Transverse colon (tissue), 4 donors: Measurements from ENCODE around the gene GNG13. TPM values are rescaled to one million over a fixed set of nuclear protein-coding genes. Genes with fewer than 3 reads are reported as not detected.
A peak's percentile ranks its signal among the peaks of the same experiment; 100 is the strongest.

Experiments
- DNase-seq: peaks from one replicate; pipeline ENCODE4 v3.0.0-alpha.2; 2019
- H3K27ac ChIP-seq, 4 donors: fragments of 200-600 bp; sonication (generic); 2 replicates each; pipeline ENCODE4 v1.5.1; 2016 to 2018; ENCODE audit warnings: inconsistent platforms in 4 of 4
- H3K27me3 ChIP-seq: fragments of 200-600 bp; sonication (generic); 2 replicates; pipeline ENCODE4 v1.5.1; 2017; ENCODE audit warnings: inconsistent platforms
- H3K36me3 ChIP-seq, 4 donors: fragments of 200-600 bp; sonication (generic); 2 replicates each; pipeline ENCODE4 v1.5.1; 2017 to 2019; ENCODE audit warnings: inconsistent platforms in 4 of 4
- H3K4me1 ChIP-seq, 4 donors: fragments of 200-600 bp; sonication (generic); 2 replicates each; pipeline ENCODE4 v1.5.1; 2017 to 2020; ENCODE audit warnings: inconsistent platforms in 4 of 4
- H3K4me3 ChIP-seq, 4 donors: fragments of 200-600 bp; sonication (generic); 1 replicate in 1 of 4; 2 replicates in 3 of 4; pipeline versions ENCODE4 v1.5.1 to v1.6.1; 2017 to 2019; ENCODE audit warnings: inconsistent platforms in 4 of 4
- H3K9me3 ChIP-seq, 2 donors: fragments of 200-600 bp; sonication (generic); 2 replicates each; pipeline ENCODE4 v1.5.1; 2017 to 2019; ENCODE audit warnings: inconsistent platforms in 2 of 2
- EP300 ChIP-seq: sonication (generic); formaldehyde crosslinking; IDR thresholded peaks from one replicate; pipeline ENCODE4 v1.6.1; 2017; ENCODE audit warnings: antibody characterized with exemption, low read depth
- POLR2A ChIP-seq: fragments of 450-650 bp; IDR thresholded peaks from one replicate; pipeline ENCODE4 v1.6.1; 2016; ENCODE audit warnings: antibody characterized with exemption, mild to moderate bottlenecking, moderate library complexity
- POLR2AphosphoS5 ChIP-seq, 3 donors: sonication (generic); formaldehyde crosslinking; IDR thresholded peaks; one replicate each; pipeline ENCODE4 v1.6.1; 2016; ENCODE audit warnings: antibody characterized with exemption in 3 of 3
- WGBS, 2 donors: methylation state at CpG; one replicate each; pipeline ENCODE4 v1.1.5; 2018; ENCODE audit warnings: low coverage in 1 of 2; 5-methylcytosine and 5-hydroxymethylcytosine counted together
- in situ Hi-C, 4 donors: fragments of 200-750 bp; cut with MboI; loops; one replicate each; pipeline versions ENCODE4 v1.15.0 to v1.15.1; 2017; ENCODE audit warnings: low sequenced_read_pairs in 3 of 4, low pct_ligation_motif_present in 1 of 4, low pct_unique_long_range_greater_than_20kb in 1 of 4
- intact Hi-C: fragments of 100-400 bp; cut with DNase I; formaldehyde crosslinking; loops from one replicate; pipeline ENCODE4 v1.15.1; 2023; ENCODE audit warnings: low total_unique reads
- total RNA-seq, 4 donors: library from RNA; depleted of rRNA; stranded (reverse); fragments of >200 nt; gene quantifications; one replicate each; pipeline ENCODE4 v1.1.0, GENCODE V29; 2016
- TF ChIP-seq, protein P1 (sequence below), 5 experiments: fragments of 200-600 bp in 3 of 5; fragments of 450-650 bp in 2 of 5; sonication (generic) in 3 of 5; IDR thresholded peaks; 1 replicate in 2 of 5; 2 replicates in 3 of 5; pipeline ENCODE4 v1.5.1; 2016 to 2017; ENCODE audit warnings: antibody characterized with exemption in 5 of 5, inconsistent platforms in 3 of 5, mild to moderate bottlenecking in 2 of 5, moderate library complexity in 1 of 5

GNG13 gene
- total RNA-seq, 4 donors from 2014 or later = 0.48 TPM; not detected in 3

DNA sequence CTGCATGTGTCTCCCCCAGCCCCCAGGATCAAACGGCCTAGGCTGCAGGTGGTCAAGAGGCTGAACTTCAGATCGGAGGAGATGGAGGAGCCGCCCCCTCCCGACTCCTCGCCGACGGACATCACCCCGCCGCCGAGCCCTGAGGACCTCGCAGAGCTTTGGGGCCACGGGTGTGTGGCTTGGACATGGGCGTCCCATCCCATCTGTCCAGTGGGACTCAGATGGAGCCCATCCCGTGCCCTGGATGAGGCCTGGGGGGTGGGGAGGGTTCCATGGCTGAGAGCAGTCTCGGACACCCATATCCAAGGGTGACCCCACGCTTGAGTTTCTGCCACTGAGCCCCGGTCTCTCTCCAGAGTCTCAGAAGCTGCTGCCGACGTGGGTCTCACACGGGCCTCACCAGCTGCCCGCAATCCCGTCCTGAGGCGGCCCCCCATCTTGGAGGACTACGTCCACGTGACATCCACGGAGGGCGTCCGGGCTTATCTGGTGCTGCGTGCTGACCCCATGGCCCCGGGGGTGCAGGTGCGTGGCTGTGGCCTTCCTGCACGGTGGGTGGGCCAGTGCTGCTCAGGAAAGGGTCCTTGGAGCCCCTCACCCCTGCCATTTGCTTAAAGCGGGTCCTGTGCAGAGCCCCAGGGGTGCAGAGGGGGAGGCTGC, 11.2 kb downstream of the GNG13 start:
- H3K36me3 ChIP-seq = no peaks in the 10 kb centered on the region
- peak overlapping the region in 3 of 4 donors; percentile 75 to 99 (median 83) for H3K4me3 ChIP-seq
- DNase-seq = no peak
- H3K27ac ChIP-seq = no peak overlapping the region
- H3K4me1 ChIP-seq = peaks cover 14 to 22% (median 18%) of the 10 kb centered on the region in 4 donors
- in situ Hi-C loops (loop anchor here in 2 of 4 donors (5.0 to 10.0 kb wide), 2 partner anchors 75 to 77 kb away; partner anchors contain the start of gene METRN (in 1 of the 2)), intact Hi-C loops (loop anchor here (5.0 kb wide), 1 partner anchor 77 kb away; no protein-coding TSS in a partner anchor)
- TF ChIP-seq EP300 (no peak), POLR2A (no peak), POLR2AphosphoS5 (IDR thresholded peaks at IDR 0.05) (no peak)
- TF ChIP-seq, protein P1, sequence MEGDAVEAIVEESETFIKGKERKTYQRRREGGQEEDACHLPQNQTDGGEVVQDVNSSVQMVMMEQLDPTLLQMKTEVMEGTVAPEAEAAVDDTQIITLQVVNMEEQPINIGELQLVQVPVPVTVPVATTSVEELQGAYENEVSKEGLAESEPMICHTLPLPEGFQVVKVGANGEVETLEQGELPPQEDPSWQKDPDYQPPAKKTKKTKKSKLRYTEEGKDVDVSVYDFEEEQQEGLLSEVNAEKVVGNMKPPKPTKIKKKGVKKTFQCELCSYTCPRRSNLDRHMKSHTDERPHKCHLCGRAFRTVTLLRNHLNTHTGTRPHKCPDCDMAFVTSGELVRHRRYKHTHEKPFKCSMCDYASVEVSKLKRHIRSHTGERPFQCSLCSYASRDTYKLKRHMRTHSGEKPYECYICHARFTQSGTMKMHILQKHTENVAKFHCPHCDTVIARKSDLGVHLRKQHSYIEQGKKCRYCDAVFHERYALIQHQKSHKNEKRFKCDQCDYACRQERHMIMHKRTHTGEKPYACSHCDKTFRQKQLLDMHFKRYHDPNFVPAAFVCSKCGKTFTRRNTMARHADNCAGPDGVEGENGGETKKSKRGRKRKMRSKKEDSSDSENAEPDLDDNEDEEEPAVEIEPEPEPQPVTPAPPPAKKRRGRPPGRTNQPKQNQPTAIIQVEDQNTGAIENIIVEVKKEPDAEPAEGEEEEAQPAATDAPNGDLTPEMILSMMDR (IDR thresholded peaks at IDR 0.05) = no peak
- no peaks in the 10 kb centered on the region for H3K9me3 ChIP-seq
- H3K27me3 ChIP-seq = no peaks in the 10 kb centered on the region
- 77% methylated on average over 32 of the region's 33 CpGs; no CpG with 5 or more reads in 1 of the 2 donors for WGBS, 2 donors

DNA sequence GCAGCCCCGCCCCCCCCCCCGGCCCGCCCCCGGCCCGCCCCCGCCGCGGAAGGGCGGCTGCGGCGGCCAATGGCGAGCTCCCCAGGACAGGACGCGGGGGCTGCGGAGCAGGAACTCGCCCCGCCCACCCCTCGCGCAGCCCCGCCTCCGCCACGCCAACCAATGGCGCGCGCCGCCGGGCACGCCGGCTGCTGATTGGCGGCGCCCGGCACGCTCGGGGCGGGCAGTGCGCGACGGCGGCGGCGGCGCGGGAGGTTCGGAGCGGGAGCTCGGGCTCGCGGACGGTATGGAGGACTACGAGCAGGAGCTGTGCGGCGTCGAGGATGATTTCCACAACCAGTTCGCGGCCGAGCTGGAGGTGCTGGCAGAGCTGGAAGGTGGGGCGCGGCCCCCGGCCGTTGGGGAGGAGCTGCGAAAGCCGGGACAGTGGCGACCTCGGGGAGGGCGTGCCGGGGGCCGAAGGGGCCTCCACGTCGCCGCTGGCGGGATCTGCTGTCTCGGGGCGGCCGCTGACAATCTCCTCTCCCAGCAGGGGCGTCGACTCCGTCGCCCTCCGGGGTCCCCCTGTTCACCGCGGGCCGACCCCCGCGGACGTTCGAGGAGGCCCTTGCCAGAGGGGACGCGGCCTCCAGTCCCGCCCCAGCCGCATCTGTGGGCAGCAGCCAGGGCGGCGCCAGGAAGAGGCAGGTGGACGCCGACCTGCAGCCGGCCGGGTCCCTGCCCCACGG, 12.0 kb downstream of the GNG13 start, which contains the start of gene CHTF18:
CHTF18 (plus strand) TSS at position 222 of the 728 bp plus-strand sequence; CDS start at position 287, 65 bp downstream.
- DNase-seq = peak; percentile 94
- H3K36me3 ChIP-seq = no peaks in the 10 kb centered on the region
- H3K27ac ChIP-seq = peak within 1 kb of the TSS; percentile 73 to 91 (median 85)
- in situ Hi-C loops = loop anchor here in 2 of 4 donors (5.0 to 10.0 kb wide), 2 partner anchors 74 to 76 kb away; partner anchors contain the start of gene METRN (in 1 of the 2)
- no peak for TF ChIP-seq POLR2AphosphoS5 (IDR thresholded peaks at IDR 0.05)
- TF ChIP-seq EP300 = no peak
- TF ChIP-seq, protein P1 (IDR thresholded peaks at IDR 0.05) = no peak
- TF ChIP-seq POLR2A = no peak
- peaks cover 4% of the 10 kb centered on the region for H3K27me3 ChIP-seq
- 0% methylated on average over 50 of the region's 97 CpGs; no CpG with 5 or more reads in 1 of the 2 donors for WGBS, 2 donors
- peak within 1 kb of the TSS; percentile 65 to 99 (median 96) for H3K4me3 ChIP-seq
- intact Hi-C loops = loop anchor here (5.0 kb wide), 1 partner anchor 76 kb away; no protein-coding TSS in a partner anchor
- peaks cover 14 to 22% (median 18%) of the 10 kb centered on the region in 4 donors for H3K4me1 ChIP-seq
- no peaks in the 10 kb centered on the region for H3K9me3 ChIP-seq

- peak within 1 kb of the TSS; percentile 65 to 99 (median 96) for H3K4me3 ChIP-seq
- H3K36me3 ChIP-seq = no peaks in the 10 kb centered on the region
- in situ Hi-C loops (loop anchor here in 2 of 4 donors (5.0 to 10.0 kb wide), 2 partner anchors 73 to 76 kb away; partner anchors contain the start of gene METRN (in 1 of the 2)), intact Hi-C loops (loop anchor here (5.0 kb wide), 1 partner anchor 76 kb away; no protein-coding TSS in a partner anchor)
- H3K4me1 ChIP-seq = peaks cover 14 to 22% (median 18%) of the 10 kb centered on the region in 4 donors
- peak within 1 kb of the TSS; percentile 73 to 91 (median 85) for H3K27ac ChIP-seq
- no peaks in the 10 kb centered on the region for H3K9me3 ChIP-seq
- H3K27me3 ChIP-seq = peaks cover 10% of the 10 kb centered on the region
- no peak for DNase-seq
- whole genome bisulfite sequencing, 2 donors = 0% methylated on average over 8 of the region's 45 CpGs; no CpG with 5 or more reads in 1 of the 2 donors
- TF ChIP-seq, protein P1 (IDR thresholded peaks at IDR 0.05) = no peak
- TF ChIP-seq EP300 (no peak), POLR2AphosphoS5 (IDR thresholded peaks at IDR 0.05) (no peak), POLR2A (no peak)
Measured at GRCh38 chr16:787978-788398, 12.5 kb downstream of the GNG13 start, which contains the start of gene RPUSD1. RPUSD1 (minus strand) TSS chr16:788381; CDS start chr16:787737, 644 bp downstream.
